HEK293 (cell line): ENCODE measurements around the gene MTCL1.
A peak's percentile ranks its signal among the peaks of the same experiment; 100 is the strongest.

Source experiments
- CTCF ChIA-PET: fragments of 350-600 bp; formaldehyde crosslinking; extraction: SDS; loops from one replicate; lab custom pipeline; 2021; ENCODE audit warnings: antibody characterized with exemption; lab: Yijun Ruan, JAX
- POLR2A ChIA-PET: fragments of 300-600 bp; formaldehyde crosslinking; extraction: SDS; loops from one replicate; lab custom pipeline; 2020; ENCODE audit warnings: antibody characterized with exemption, inconsistent platforms; lab: Yijun Ruan, JAX
- H3K27ac ChIP-seq: fragments of 200-500 bp; sonication (Bioruptor generic); 2 replicates; pipeline ENCODE4 v1.5.1; 2014; ENCODE audit warnings: low read depth, low read length, control low read depth, inconsistent platforms; ENCODE audit errors: extremely low read depth
- H3K36me3 ChIP-seq, 2 experiments: fragments of 200-500 bp in 1 of 2; sonication (Bioruptor generic) in 1 of 2; 1 replicate in 1 of 2; 2 replicates in 1 of 2; pipeline ENCODE4 v1.5.1; 2014 to 2017; ENCODE audit warnings: inconsistent platforms in 2 of 2, low read length in 2 of 2; ENCODE audit not compliant: control insufficient read depth in 2 of 2, insufficient read depth in 1 of 2
- H3K4me1 ChIP-seq: fragments of 200-500 bp; sonication (Bioruptor generic); 2 replicates; pipeline ENCODE4 v1.5.1; 2014; ENCODE audit warnings: mild to moderate bottlenecking, low read length, inconsistent platforms; ENCODE audit not compliant: control insufficient read depth, insufficient read depth
- H3K4me3 ChIP-seq: 2 replicates; pipeline ENCODE4 v1.5.1; 2011; ENCODE audit warnings: low read depth, mild to moderate bottlenecking, control low read depth, low read length, moderate library complexity
- H3K9me3 ChIP-seq: fragments of 200-500 bp; sonication (Bioruptor generic); 2 replicates; pipeline ENCODE4 v1.5.1; 2014; ENCODE audit warnings: low read depth, low read length, inconsistent platforms; ENCODE audit not compliant: control insufficient read depth, insufficient read depth
- ATF2 ChIP-seq: fragments of 450-650 bp; formaldehyde crosslinking; IDR thresholded peaks from 2 replicates; pipeline ENCODE4 v1.5.1; 2016; ENCODE audit warnings: missing biosample characterization, missing genetic modification characterization, low read depth
- FEZF1 ChIP-seq: fragments of 450-650 bp; formaldehyde crosslinking; IDR thresholded peaks from 2 replicates; pipeline ENCODE4 v1.5.1; 2016; ENCODE audit warnings: missing biosample characterization, missing genetic modification characterization
- GLIS2 ChIP-seq: fragments of 450-650 bp; formaldehyde crosslinking; IDR thresholded peaks from 2 replicates; pipeline ENCODE4 v1.5.1; 2016; ENCODE audit warnings: missing biosample characterization, missing genetic modification characterization
- HIC1 ChIP-seq: fragments of 450-650 bp; formaldehyde crosslinking; IDR thresholded peaks from 2 replicates; pipeline ENCODE4 v1.5.1; 2016; ENCODE audit warnings: missing biosample characterization, missing genetic modification characterization
- SP7 ChIP-seq: fragments of 450-650 bp; formaldehyde crosslinking; IDR thresholded peaks from 2 replicates; pipeline ENCODE4 v1.5.1; 2016; ENCODE audit warnings: missing biosample characterization, missing genetic modification characterization
- TCF7L2 ChIP-seq: IDR thresholded peaks from 2 replicates; pipeline ENCODE4 v1.6.1; 2011; ENCODE audit warnings: low read depth, mild to moderate bottlenecking, inconsistent platforms, low read length, moderate library complexity, borderline replicate concordance
- WT1 ChIP-seq: fragments of 450-650 bp; formaldehyde crosslinking; IDR thresholded peaks from 2 replicates; pipeline ENCODE4 v1.5.1; 2016; ENCODE audit warnings: missing biosample characterization, missing genetic modification characterization
- ZFHX2 ChIP-seq: fragments of 450-650 bp; formaldehyde crosslinking; conservative IDR thresholded peaks from 2 replicates; pipeline ENCODE4 v1.5.1; 2016; ENCODE audit warnings: missing biosample characterization, missing genetic modification characterization
- ZNF394 ChIP-seq: fragments of 450-650 bp; formaldehyde crosslinking; IDR thresholded peaks from 2 replicates; pipeline ENCODE4 v1.5.1; 2016; ENCODE audit warnings: missing biosample characterization, missing genetic modification characterization, mild to moderate bottlenecking, moderate library complexity, borderline replicate concordance
- ZNF530 ChIP-seq: fragments of 450-650 bp; formaldehyde crosslinking; IDR thresholded peaks from 2 replicates; pipeline ENCODE4 v1.5.1; 2016; ENCODE audit warnings: low read depth, missing biosample characterization, missing genetic modification characterization
- ZNF621 ChIP-seq: fragments of 450-650 bp; formaldehyde crosslinking; IDR thresholded peaks from 2 replicates; pipeline ENCODE4 v1.5.1; 2017; ENCODE audit warnings: missing biosample characterization, missing genetic modification characterization
- ZNF830 ChIP-seq: fragments of 450-650 bp; IDR thresholded peaks from 2 replicates; pipeline ENCODE4 v1.5.0; 2018; ENCODE audit warnings: missing biosample characterization, missing genetic modification characterization, low read depth, mild to moderate bottlenecking, moderate library complexity
- TF ChIP-seq, protein P1 (sequence below): fragments of 450-650 bp; formaldehyde crosslinking; IDR thresholded peaks from 2 replicates; pipeline ENCODE4 v1.5.1; 2016; ENCODE audit warnings: missing biosample characterization, missing genetic modification characterization
- TF ChIP-seq, protein P2 (sequence below): fragments of 450-650 bp; formaldehyde crosslinking; IDR thresholded peaks from 2 replicates; pipeline ENCODE4 v1.5.1; 2016; ENCODE audit warnings: missing biosample characterization, missing genetic modification characterization, borderline replicate concordance
- TF ChIP-seq, protein P3 (sequence below): fragments of 450-650 bp; formaldehyde crosslinking; optimal IDR thresholded peaks from 2 replicates; pipeline ENCODE3; 2016; ENCODE audit warnings: missing biosample characterization, mild to moderate bottlenecking, missing genetic modification characterization
- TF ChIP-seq, protein P4 (sequence below): fragments of 450-650 bp; formaldehyde crosslinking; IDR thresholded peaks from 2 replicates; pipeline ENCODE4 v1.5.1; 2016; ENCODE audit warnings: missing biosample characterization, missing genetic modification characterization

Gene MTCL1

GRCh38 chr18:8704361-8705237, 757 bp upstream of the MTCL1 start (continued):
- TF ChIP-seq SP7 (tag by site-specific recombination) (peak; percentile 68), WT1 (tag by site-specific recombination) (0 out of 2 replicates have a peak, but pooled peaks have one; percentile 38), HIC1 (peak; percentile 26; the same call in 1 of the 2 replicates), ZFHX2 (tag by site-specific recombination) (peak; percentile 50; the same call in 1 of the 2 replicates), ZNF830 (tag by site-specific recombination) (no peak), FEZF1 (peak; percentile 74)

GRCh38 chr18:8705961-8706790, 820 bp downstream of the MTCL1 start:
- CTCF ChIA-PET = interaction anchor here (0.6 to 2.0 kb wide), 5 partner anchors 22 to 1328 kb away, joined by 3 to 8 read pairs (median 4); no protein-coding TSS in a partner anchor
- Histone ChIP-seq H3K9me3 (no peaks in the 10 kb centered on the region), H3K4me1 (peaks cover 6% of the 10 kb centered on the region), H3K36me3 (no peaks in the 10 kb centered on the region)
- TF ChIP-seq, protein P1, sequence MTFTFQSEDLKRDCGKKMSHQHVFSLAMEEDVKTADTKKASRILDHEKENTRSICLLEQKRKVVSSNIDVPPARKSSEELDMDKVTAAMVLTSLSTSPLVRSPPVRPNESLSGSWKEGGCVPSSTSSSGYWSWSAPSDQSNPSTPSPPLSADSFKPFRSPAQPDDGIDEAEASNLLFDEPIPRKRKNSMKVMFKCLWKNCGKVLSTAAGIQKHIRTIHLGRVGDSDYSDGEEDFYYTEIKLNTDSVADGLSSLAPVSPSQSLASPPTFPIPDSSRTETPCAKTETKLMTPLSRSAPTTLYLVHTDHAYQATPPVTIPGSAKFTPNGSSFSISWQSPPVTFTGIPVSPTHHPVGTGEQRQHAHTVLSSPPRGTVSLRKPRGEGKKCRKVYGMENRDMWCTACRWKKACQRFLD (tag by site-specific recombination) = no peak
- no peak for TF ChIP-seq ZNF621 (tag by site-specific recombination)
- TF ChIP-seq ZNF530 (tag by site-specific recombination) = no peak
- TF ChIP-seq, protein P2, sequence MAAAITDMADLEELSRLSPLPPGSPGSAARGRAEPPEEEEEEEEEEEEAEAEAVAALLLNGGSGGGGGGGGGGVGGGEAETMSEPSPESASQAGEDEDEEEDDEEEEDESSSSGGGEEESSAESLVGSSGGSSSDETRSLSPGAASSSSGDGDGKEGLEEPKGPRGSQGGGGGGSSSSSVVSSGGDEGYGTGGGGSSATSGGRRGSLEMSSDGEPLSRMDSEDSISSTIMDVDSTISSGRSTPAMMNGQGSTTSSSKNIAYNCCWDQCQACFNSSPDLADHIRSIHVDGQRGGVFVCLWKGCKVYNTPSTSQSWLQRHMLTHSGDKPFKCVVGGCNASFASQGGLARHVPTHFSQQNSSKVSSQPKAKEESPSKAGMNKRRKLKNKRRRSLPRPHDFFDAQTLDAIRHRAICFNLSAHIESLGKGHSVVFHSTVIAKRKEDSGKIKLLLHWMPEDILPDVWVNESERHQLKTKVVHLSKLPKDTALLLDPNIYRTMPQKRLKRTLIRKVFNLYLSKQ = no peak
- TF ChIP-seq, protein P3, sequence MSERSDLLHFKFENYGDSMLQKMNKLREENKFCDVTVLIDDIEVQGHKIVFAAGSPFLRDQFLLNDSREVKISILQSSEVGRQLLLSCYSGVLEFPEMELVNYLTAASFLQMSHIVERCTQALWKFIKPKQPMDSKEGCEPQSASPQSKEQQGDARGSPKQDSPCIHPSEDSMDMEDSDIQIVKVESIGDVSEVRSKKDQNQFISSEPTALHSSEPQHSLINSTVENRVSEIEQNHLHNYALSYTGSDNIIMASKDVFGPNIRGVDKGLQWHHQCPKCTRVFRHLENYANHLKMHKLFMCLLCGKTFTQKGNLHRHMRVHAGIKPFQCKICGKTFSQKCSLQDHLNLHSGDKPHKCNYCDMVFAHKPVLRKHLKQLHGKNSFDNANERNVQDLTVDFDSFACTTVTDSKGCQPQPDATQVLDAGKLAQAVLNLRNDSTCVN (tag by site-specific recombination) = peak; percentile 64
- no peak for TF ChIP-seq ATF2 (tag by site-specific recombination)
- peak; percentile 63; the same call in 1 of the 2 replicates for TF ChIP-seq ZNF394 (tag by site-specific recombination)
- TF ChIP-seq GLIS2 (tag by site-specific recombination) = peak; percentile 64; the same call in 1 of the 2 replicates
- no peak for TF ChIP-seq TCF7L2
- TF ChIP-seq, protein P4, sequence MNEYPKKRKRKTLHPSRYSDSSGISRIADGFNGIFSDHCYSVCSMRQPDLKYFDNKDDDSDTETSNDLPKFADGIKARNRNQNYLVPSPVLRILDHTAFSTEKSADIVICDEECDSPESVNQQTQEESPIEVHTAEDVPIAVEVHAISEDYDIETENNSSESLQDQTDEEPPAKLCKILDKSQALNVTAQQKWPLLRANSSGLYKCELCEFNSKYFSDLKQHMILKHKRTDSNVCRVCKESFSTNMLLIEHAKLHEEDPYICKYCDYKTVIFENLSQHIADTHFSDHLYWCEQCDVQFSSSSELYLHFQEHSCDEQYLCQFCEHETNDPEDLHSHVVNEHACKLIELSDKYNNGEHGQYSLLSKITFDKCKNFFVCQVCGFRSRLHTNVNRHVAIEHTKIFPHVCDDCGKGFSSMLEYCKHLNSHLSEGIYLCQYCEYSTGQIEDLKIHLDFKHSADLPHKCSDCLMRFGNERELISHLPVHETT (tag by site-specific recombination) = no peak
- TF ChIP-seq, all 188 proteins: peak for 3
- Histone ChIP-seq H3K27ac (peak overlapping the region; percentile 69; the same call in 1 of the 2 replicates), H3K4me3 (peak overlapping the region; percentile 43)
- POLR2A ChIA-PET = interaction anchor here (1.0 to 1.6 kb wide), 3 partner anchors 22 to 97 kb away, joined by 3 to 6 read pairs (median 4); partner anchors contain the start of gene RAB12
